K562 (cell line): ENCODE data around the gene FEN1. TPM values are rescaled to one million over a fixed set of nuclear protein-coding genes. Genes with fewer than 3 reads are reported as not detected.
A peak's percentile ranks its signal among the peaks of the same experiment; 100 is the strongest.

Experiments used
- KDM1A ChIP-seq, 2 experiments: fragments of 450-650 bp; IDR thresholded peaks; 2 replicates each; pipeline ENCODE4 v1.6.1; 2016; ENCODE audit warnings: mild to moderate bottlenecking in 2 of 2
- POU5F1 ChIP-seq: fragments of 150-350 bp; IDR thresholded peaks from 2 replicates; pipeline ENCODE4 v1.6.1; 2014; ENCODE audit warnings: borderline replicate concordance, low read length, low read depth, mild to moderate bottlenecking; ENCODE audit not compliant: partially characterized antibody
- U2AF2 ChIP-seq: fragments of 200-400 bp; formaldehyde crosslinking; optimal IDR thresholded peaks from 2 replicates; pipeline ENCODE3; 2017; ENCODE audit warnings: low read depth, mild to moderate bottlenecking, low read length
- ZBTB34 ChIP-seq: fragments of 250-450 bp; sonication (Bioruptor Pico); IDR thresholded peaks from 2 replicates; pipeline ENCODE4 v1.8.0; 2021; ENCODE audit warnings: mild to moderate bottlenecking, moderate library complexity
- ZNF274 ChIP-seq: IDR thresholded peaks from 2 replicates; pipeline ENCODE4 v1.6.1; 2011; ENCODE audit warnings: low read depth, mild to moderate bottlenecking, low read length, moderate library complexity, borderline replicate concordance
- polyA plus RNA-seq, 8 experiments: library from polyadenylated mRNA; depleted of rRNA in 4 of 8; stranded (reverse) in 5 of 8; unstranded in 3 of 8; fragments of >200 nt; fragmentation: Nextera tagmentation in 2 of 8; fragmentation: Illumina TruSeq in 1 of 8; extraction: Ambion mirVana in 2 of 8; extraction: Trizol in 1 of 8; gene quantifications; 2 replicates each; pipeline versions ENCODE4 v1.2.1 to v1.2.3, GENCODE V29; 2011 to 2014; ENCODE audit warnings: inconsistent platforms in 1 of 8, missing spikeins in 1 of 8
- total RNA-seq, 7 experiments: library from RNA; depleted of rRNA in 6 of 7; stranded (reverse); fragments of >200 nt in 6 of 7; fragmentation: Illumina TruSeq in 2 of 7; extraction: Trizol in 2 of 7; gene quantifications; 2 replicates each; pipeline versions ENCODE4 v1.2.1 to v1.2.3, GENCODE V29; 2011 to 2021; ENCODE audit warnings: low replicate concordance in 1 of 7
- TF ChIP-seq, protein P1 (sequence below): sonication (generic); formaldehyde crosslinking; IDR thresholded peaks from 2 replicates; pipeline ENCODE4 v1.9.0; 2022; ENCODE audit warnings: mild to moderate bottlenecking, missing genetic modification reagents
- TF ChIP-seq, protein P2 (sequence below), 2 experiments: fragments of 450-650 bp in 1 of 2; sonication (generic) in 1 of 2; formaldehyde crosslinking in 1 of 2; IDR thresholded peaks; 2 replicates each; pipeline versions ENCODE4 v1.7.1 to v1.9.0; 2016 to 2022; ENCODE audit warnings: inconsistent platforms in 1 of 2, mild to moderate bottlenecking in 1 of 2, missing genetic modification reagents in 1 of 2

Gene FEN1
- total and polyA plus RNA-seq, 9 of the 15 experiments (the other 6 are each of a cell fraction or from before 2014, with no cell fraction given), result 58.1 to 156 (median 137) TPM

GRCh38 chr11:61817471-61818202, 24.9 kb downstream of the FEN1 start (continued):
- TF ChIP-seq, protein P1, sequence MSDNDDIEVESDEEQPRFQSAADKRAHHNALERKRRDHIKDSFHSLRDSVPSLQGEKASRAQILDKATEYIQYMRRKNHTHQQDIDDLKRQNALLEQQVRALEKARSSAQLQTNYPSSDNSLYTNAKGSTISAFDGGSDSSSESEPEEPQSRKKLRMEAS (CRISPR knock-in tag), result no peak
- TF ChIP-seq KDM1A (IDR thresholded peaks at IDR 0.05) (peak; percentile 79 to 80), ZNF274 (no peak), ZBTB34 (CRISPR knock-in tag) (no peak), U2AF2 (no peak), POU5F1 (no peak)
- TF ChIP-seq, protein P2, sequence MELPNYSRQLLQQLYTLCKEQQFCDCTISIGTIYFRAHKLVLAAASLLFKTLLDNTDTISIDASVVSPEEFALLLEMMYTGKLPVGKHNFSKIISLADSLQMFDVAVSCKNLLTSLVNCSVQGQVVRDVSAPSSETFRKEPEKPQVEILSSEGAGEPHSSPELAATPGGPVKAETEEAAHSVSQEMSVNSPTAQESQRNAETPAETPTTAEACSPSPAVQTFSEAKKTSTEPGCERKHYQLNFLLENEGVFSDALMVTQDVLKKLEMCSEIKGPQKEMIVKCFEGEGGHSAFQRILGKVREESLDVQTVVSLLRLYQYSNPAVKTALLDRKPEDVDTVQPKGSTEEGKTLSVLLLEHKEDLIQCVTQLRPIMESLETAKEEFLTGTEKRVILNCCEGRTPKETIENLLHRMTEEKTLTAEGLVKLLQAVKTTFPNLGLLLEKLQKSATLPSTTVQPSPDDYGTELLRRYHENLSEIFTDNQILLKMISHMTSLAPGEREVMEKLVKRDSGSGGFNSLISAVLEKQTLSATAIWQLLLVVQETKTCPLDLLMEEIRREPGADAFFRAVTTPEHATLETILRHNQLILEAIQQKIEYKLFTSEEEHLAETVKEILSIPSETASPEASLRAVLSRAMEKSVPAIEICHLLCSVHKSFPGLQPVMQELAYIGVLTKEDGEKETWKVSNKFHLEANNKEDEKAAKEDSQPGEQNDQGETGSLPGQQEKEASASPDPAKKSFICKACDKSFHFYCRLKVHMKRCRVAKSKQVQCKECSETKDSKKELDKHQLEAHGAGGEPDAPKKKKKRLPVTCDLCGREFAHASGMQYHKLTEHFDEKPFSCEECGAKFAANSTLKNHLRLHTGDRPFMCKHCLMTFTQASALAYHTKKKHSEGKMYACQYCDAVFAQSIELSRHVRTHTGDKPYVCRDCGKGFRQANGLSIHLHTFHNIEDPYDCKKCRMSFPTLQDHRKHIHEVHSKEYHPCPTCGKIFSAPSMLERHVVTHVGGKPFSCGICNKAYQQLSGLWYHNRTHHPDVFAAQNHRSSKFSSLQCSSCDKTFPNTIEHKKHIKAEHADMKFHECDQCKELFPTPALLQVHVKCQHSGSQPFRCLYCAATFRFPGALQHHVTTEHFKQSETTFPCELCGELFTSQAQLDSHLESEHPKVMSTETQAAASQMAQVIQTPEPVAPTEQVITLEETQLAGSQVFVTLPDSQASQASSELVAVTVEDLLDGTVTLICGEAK (IDR thresholded peaks at IDR 0.05), result peak; percentile 36; the same call in 1 of the 2 replicates
- TF ChIP-seq, protein P2 (CRISPR knock-in tag; IDR thresholded peaks at IDR 0.05), result no peak
- TF ChIP-seq, all 486 proteins: peak for 6
